Stomach (tissue), 19 donors: ENCODE data around the gene RHEBL1. TPM values are rescaled to one million over a fixed set of nuclear protein-coding genes. Genes with fewer than 3 reads are reported as not detected.

ENCODE experiments used
- DNase-seq, 2 donors: peaks; one replicate each; pipeline versions ENCODE4 v3.0.0 to v3.0.0-alpha.2; 2013 to 2019
- H3K27ac ChIP-seq, 5 donors: fragments of 200-600 bp in 4 of 5; sonication (generic) in 4 of 5; one replicate each; pipeline ENCODE4 v1.5.1; 2013 to 2019; ENCODE audit warnings: mild to moderate bottlenecking in 1 of 5, moderate library complexity in 1 of 5
- H3K27me3 ChIP-seq, 3 donors: fragments of 200-600 bp; sonication (generic); one replicate each; pipeline ENCODE4 v1.5.1; 2017 to 2019; ENCODE audit warnings: mixed run types in 1 of 3
- H3K36me3 ChIP-seq, 4 donors: fragments of 200-600 bp; sonication (generic); 1 replicate in 3 of 4; 2 replicates in 1 of 4; pipeline ENCODE4 v1.5.1; 2016 to 2019
- H3K4me1 ChIP-seq, 4 donors: fragments of 200-600 bp; sonication (generic); one replicate each; pipeline ENCODE4 v1.5.1; 2016 to 2019
- H3K4me3 ChIP-seq, 4 donors: fragments of 200-600 bp; sonication (generic) in 3 of 4; one replicate each; pipeline ENCODE4 v1.5.1; 2016 to 2019; ENCODE audit warnings: mild to moderate bottlenecking in 1 of 4
- H3K9me3 ChIP-seq, 4 donors: fragments of 200-600 bp; sonication (generic); one replicate each; pipeline ENCODE4 v1.5.1; 2016 to 2019
- CTCF ChIP-seq, 7 experiments: fragments of 450-650 bp in 4 of 7; fragments of 200-600 bp in 3 of 7; sonication (generic) in 3 of 7; IDR thresholded peaks; one replicate each; pipeline ENCODE4 v1.5.1; 2016 to 2019; ENCODE audit warnings: antibody characterized with exemption in 7 of 7, control low read depth in 2 of 7, mild to moderate bottlenecking in 1 of 7
- EP300 ChIP-seq: sonication (generic); formaldehyde crosslinking; IDR thresholded peaks from one replicate; pipeline ENCODE4 v1.6.1; 2017; ENCODE audit warnings: antibody characterized with exemption
- POLR2A ChIP-seq, 4 donors: fragments of 450-650 bp; IDR thresholded peaks; one replicate each; pipeline ENCODE4 v1.6.1; 2016; ENCODE audit warnings: antibody characterized with exemption in 4 of 4, control low read depth in 2 of 4, mild to moderate bottlenecking in 1 of 4, moderate library complexity in 1 of 4
- POLR2AphosphoS5 ChIP-seq, 3 donors: sonication (generic); formaldehyde crosslinking; IDR thresholded peaks; one replicate each; pipeline ENCODE4 v1.6.1; 2016; ENCODE audit warnings: antibody characterized with exemption in 3 of 3
- WGBS, 5 donors: extraction: QIAGEN DNeasy Blood & Tissue Kit in 3 of 5; methylation state at CpG; one replicate each; pipeline versions ENCODE4 v1.1.5 to v1.1.7; 2013 to 2018; 5-methylcytosine and 5-hydroxymethylcytosine counted together
- intact Hi-C: fragments of 100-400 bp; cut with DNase I; formaldehyde crosslinking; loops from one replicate; pipeline ENCODE4 v1.15.1; 2023; ENCODE audit warnings: low total_unique reads
- long read RNA-seq, 10 donors: transcript quantifications; one replicate each; lab custom pipeline, GENCODE V29; 2026
- polyA plus RNA-seq, 3 donors: library from polyadenylated mRNA; stranded (reverse); fragments of 200-250 nt; gene quantifications; one replicate each; pipeline ENCODE4 v1.2.3, GENCODE V29; 2013
- total RNA-seq, 5 donors: library from RNA; depleted of rRNA; stranded (reverse); fragments of >200 nt; gene quantifications; one replicate each; pipeline versions ENCODE4 v1.1.0 to v1.2.3, GENCODE V29; 2014 to 2016
- donor health status: healthy with polysubstance abuse.
- donor health status: Bipolar disorder and iron deficiency.
- donor health status: healthy.

Gene RHEBL1
- total RNA-seq: not detected
- 1 to 10 TPM in 1 of 3 donors, under 1 TPM in 1, not detected in 1; 0.75 to 1.0 TPM for polyA plus RNA-seq
- long read RNA-seq, donor 1: 0 reads
- long read RNA-seq, donor 2, partial matches to known transcripts: 0 of 1 reads
- long read RNA-seq, donor 2, other reads (novel, unspliced or antisense): 0 of 1 reads
- long read RNA-seq, donor 3: 0 reads
- long read RNA-seq, donor 4: 0 reads
- long read RNA-seq, donor 5: 0 reads
- long read RNA-seq, donor 6: 0 reads
- long read RNA-seq, donor 7: 0 reads
- long read RNA-seq, donor 8: 0 reads
- long read RNA-seq, donor 9: 0 reads
- long read RNA-seq, donor 10: 0 reads

GRCh38 chr12:49069507-49070346 lies at the start of gene RHEBL1:
RHEBL1 (minus strand) TSS chr12:49069979; CDS start chr12:49069785, 194 bp downstream.
- Histone ChIP-seq H3K9me3 (no peaks in the 10 kb centered on the region), H3K27ac (peak within 1 kb of the TSS; percentile 73 to 87 (median 85)), H3K36me3 (no peaks in the 10 kb centered on the region), H3K4me1 (peaks cover 10 to 21% (median 19%) of the 10 kb centered on the region in 4 donors), H3K27me3 (no peaks in the 10 kb centered on the region), H3K4me3 (peak within 1 kb of the TSS; percentile 74 to 88 (median 80))
- DNase-seq: peak; percentile 99
- TF ChIP-seq CTCF (IDR thresholded peaks at IDR 0.05) (peak in 2 of 7 experiments; percentile 8 to 22), POLR2A (IDR thresholded peaks at IDR 0.05) (no peak), POLR2AphosphoS5 (IDR thresholded peaks at IDR 0.05) (peak; percentile 40 to 78 (median 52)), EP300 (no peak)
- WGBS, 5 donors: 0 to 1% (median 1%) methylated on average over 41 to 60 of the region's 60 CpGs
- intact Hi-C loops: loop anchor here (10.0 kb wide), 1 partner anchor 55 kb away; no protein-coding TSS in a partner anchor

- Histone ChIP-seq H3K9me3 (no peaks in the 10 kb centered on the region), H3K27me3 (no peaks in the 10 kb centered on the region), H3K27ac (peak overlapping the region; percentile 90 to 96 (median 94)), H3K4me1 (peaks cover 28 to 47% (median 41%) of the 10 kb centered on the region in 4 donors), H3K4me3 (peak overlapping the region; percentile 78 to 89 (median 86)), H3K36me3 (peaks cover 4 to 11% (median 8%) of the 10 kb centered on the region in 4 donors)
- no peak for TF ChIP-seq POLR2A (IDR thresholded peaks at IDR 0.05)
- no peak for TF ChIP-seq EP300
- TF ChIP-seq POLR2AphosphoS5 (IDR thresholded peaks at IDR 0.05): no peak
- no peak for TF ChIP-seq CTCF (IDR thresholded peaks at IDR 0.05)
- intact Hi-C loops: no loop called here
- no peak for DNase-seq
- 38 to 47% (median 43%) methylated on average over 6 of the region's 6 CpGs for WGBS, 5 donors
These were observed 41.4 kb upstream of the RHEBL1 start for GRCh38 chr12:49111206-49111605.

- H3K36me3 ChIP-seq: peaks cover 4 to 17% (median 14%) of the 10 kb centered on the region in 4 donors
- H3K9me3 ChIP-seq: no peaks in the 10 kb centered on the region
- H3K27ac ChIP-seq: peak within 1 kb of the TSS; percentile 90 to 96 (median 94)
- TF ChIP-seq EP300 (no peak), CTCF (IDR thresholded peaks at IDR 0.05) (peak in 5 of 7 experiments; percentile 15 to 58 (median 43)), POLR2AphosphoS5 (IDR thresholded peaks at IDR 0.05) (peak; percentile 78 to 93 (median 91)), POLR2A (IDR thresholded peaks at IDR 0.05) (peak in 2 of 4 donors; percentile 39 to 42)
- DNase-seq: peak; percentile 97 to 99
- WGBS, 5 donors: 0 to 1% (median 0%) methylated on average over 31 to 43 of the region's 43 CpGs
- peaks cover 28 to 53% (median 44%) of the 10 kb centered on the region in 4 donors for H3K4me1 ChIP-seq
- intact Hi-C loops: no loop called here
- peak within 1 kb of the TSS; percentile 78 to 89 (median 86) for H3K4me3 ChIP-seq
- H3K27me3 ChIP-seq: no peaks in the 10 kb centered on the region
These were observed 40.8 kb upstream of the RHEBL1 start, which contains the start of gene LMBR1L for GRCh38 chr12:49110464-49111155. LMBR1L (minus strand) TSS chr12:49110847; CDS start chr12:49110555, 292 bp downstream.
